Eye (tissue), 1 donor: ENCODE measurements around the gene NSD2.
"Not testable (repeated sequence)": the region's sequence is repeated elsewhere in the genome, so short reads cannot be mapped to it uniquely, and the experiment has no call there.

Experiments
- DNase-seq: peaks from one replicate; pipeline ENCODE4 v3.0.0-alpha.2; 2015

The NSD2 gene

GRCh38 chr4:1900624-1901023, 29.4 kb downstream of the NSD2 start:
- no peak for DNase-seq

DNA sequence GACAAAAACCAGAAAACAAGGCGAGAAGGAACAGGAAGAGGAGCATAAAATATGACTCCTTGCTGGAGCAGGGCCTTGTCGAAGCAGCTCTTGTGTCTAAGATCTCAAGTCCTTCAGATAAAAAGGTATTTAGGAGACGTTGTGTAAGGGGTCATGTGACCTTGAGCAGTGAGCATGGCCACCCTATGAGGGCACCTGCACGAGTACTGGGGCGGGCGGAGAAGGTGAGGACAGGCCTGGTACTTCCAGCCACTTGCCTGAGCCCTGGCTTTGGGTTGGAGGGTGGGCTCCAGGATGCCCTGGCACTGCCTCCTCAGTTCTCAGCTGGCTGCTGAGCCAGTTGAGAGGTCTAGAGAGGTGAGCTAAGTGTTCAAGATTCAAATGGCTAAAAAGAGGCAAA, 29.9 kb downstream of the NSD2 start:
- no peak for DNase-seq

DNA sequence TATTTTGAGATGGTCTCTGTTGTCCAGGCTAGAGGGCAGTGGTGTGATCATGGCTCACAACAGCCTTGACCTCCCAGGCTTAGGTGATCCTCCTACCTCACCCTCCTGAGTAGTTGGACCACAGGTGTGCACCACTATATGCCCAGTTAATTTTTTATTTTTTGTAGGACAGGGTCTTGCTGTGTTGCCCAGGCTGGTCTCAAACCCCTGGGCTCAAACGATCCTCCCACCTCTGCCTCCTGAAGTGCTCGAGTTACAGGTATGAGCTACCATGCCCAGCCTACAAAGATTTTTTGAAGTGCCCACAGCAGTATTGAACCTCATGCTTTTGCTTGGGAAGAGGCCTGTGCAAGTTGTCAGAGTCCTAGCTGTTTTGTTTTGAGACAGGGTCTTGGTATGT, 31.1 kb downstream of the NSD2 start:
- DNase-seq = no peak

- DNase-seq = no peak
Measured at GRCh38 chr4:1903035-1903434, 31.8 kb downstream of the NSD2 start.

DNA sequence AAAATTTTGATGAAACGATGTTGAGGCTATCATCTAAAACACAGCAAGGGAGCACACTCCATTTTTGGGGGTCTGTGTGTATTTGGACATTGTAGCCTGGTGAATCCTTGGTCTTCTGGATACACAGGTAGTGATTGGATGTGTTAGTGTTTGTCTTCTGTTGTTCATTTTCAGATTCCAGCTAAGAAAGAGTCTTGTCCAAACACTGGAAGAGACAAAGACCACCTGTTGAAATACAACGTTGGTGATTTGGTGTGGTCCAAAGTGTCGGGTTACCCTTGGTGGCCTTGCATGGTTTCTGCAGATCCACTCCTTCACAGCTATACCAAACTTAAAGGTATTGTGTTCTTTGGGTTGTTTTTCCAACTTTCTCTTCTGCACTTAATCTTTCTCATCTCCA, 32.8 kb downstream of the NSD2 start:
- DNase-seq = no peak

DNA sequence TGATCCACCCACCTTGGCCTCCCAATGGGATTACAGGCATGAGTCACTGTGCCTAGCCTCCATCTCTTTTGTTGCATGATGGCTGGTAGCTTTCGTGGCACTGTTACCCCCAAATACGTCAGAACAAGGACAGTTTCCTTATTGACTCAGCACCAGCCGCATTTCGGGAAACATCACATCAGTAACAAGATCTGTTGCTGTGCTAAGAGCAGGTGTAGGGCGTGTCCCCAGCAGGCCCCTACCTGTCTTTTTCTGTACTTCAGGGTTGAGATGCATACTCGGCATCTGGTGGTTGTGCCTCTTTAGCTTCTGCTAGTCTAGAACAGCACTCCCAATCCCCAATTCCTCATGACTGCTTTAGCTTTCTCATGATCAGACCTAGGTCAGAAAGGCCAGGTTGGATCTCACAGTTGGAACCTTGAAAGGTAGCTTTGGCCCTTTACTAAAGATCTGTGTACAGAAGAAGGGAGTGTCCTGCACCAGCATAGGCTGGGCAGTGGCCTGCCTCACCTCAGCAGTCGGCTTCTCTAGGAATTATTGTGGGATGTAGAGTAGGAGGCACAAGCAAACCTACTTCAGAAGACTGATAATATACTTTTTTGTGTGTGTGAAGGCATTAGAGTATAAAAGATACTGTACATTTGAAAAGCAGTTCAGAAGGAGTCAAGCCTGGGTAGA, 36.8 kb downstream of the NSD2 start:
- no peak for DNase-seq

DNA sequence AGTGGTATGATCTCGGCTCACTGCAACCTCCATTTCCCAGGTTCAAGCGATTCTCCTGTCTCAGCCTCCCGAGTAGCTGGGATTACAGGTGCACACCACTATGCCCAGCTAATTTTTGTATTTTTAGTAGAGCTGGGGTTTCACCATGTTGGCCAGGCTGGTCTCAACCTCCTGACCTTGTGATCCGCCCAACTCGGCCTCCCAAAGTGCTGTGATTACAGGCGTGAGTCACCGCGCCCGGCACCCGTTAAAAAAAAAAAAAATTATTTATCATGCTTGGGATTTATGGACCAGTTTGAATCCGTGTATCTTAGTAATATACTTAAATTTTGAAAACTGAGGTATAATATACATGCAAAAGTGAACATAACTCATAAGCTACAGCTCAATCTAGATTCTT, 38.5 kb downstream of the NSD2 start:
- DNase-seq = not testable (repeated sequence)

DNA sequence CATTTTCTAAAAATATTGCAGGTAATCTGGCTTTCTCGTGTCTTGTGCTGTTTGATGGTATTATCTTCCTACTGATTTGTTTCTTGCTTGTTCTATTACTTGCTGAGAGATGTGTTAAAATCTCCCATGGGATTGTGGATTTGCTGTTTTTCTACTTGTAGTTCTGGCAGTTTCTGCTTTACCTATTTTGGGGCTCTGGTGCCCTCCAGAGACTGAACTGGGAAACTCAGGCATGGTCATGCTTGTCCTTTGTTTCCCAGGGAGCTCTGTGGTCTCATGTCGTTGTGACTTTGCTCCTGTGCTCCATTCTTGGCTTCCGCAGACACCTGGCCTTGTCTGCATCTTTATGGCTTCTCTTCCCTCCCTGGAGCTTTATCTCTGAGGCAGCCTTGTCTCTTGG, 39.5 kb downstream of the NSD2 start:
- peak; percentile 82 for DNase-seq

DNA sequence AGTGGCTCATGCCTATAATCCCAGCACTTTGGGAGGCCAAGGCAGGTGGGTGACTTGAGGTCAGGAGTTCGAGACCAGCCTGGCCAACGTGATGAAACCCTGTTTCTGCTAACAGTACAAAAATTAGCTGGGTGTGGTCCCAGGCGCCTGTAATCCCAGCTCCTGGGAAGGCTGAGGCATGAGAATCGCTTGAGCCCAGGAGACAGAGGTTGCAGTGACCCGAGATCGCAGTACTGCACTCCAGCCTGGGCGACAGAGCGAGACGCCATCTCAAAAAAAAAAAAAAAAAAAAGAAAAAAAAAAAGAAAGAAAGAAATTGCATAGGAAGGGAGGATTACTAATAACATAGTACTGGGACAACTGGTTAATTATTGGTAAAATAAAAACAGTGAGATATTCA, 40.1 kb downstream of the NSD2 start:
- DNase-seq = not testable (repeated sequence)

DNA sequence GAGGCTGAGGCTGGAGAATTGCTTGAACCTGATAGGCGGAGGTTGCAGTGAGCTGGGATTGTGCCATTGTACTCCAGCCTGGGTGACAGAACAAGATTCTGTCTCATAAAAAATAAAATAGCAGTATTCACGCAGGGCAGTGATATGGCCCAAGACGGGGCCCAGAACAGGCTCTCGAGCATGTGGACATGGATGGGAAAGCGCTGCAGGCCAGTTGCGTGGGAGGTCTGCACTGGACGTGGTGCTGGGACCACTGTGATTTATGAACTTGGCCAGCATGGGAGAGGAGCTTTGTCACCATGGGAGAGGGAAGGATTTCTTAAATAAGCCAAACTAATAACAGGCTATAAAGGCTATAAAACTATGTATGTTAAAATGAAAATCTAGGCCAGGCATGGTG, 51.6 kb downstream of the NSD2 start:
- no peak for DNase-seq

GRCh38 chr4:1927675-1928074, 56.5 kb downstream of the NSD2 start:
- DNase-seq = no peak

DNA sequence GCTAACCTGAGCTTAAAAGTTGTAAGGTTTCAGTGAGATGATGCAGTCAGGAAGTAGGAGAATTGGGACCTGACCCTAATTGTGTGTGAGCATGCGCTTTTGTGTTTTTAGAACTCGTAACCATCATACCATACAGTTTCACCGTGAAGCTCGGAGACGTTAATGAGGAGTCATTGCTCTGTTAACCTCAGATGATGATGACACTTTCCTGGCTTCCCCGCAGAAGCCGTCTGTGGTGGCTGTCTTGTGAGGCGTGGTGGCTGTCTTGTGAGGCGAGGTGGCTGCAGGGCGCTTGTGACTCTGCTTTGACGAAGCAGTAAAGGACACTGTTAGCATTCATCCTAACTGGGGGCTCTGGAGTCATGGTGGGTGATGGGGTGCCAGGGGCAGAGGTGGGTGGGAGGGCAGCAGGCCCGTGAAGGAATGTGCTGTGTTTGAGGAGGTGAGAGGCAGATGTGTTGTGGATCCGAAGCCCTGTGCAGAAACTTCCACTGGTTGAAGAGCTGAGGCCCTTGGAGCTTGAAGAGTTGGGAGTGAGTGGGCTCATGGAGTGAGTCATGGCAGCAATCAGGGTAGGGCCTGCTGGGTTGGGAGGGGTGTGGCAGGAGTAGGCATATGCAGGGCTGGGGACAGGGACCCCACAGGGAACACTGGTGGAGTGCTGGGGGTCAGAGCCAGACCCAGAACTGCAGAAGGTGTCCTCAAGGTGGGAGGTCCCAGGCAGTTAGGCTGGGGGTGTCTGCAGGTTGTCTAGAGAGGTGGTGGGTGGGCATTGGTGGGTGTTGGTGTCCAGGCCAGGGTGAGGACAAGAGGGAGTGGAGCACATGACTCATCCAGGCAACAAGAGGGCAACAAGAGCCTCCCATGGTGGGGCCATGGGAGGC, 57.4 kb downstream of the NSD2 start:
- DNase-seq = no peak

- DNase-seq = no peak
Measured at GRCh38 chr4:1932736-1933135, 61.5 kb downstream of the NSD2 start.

DNA sequence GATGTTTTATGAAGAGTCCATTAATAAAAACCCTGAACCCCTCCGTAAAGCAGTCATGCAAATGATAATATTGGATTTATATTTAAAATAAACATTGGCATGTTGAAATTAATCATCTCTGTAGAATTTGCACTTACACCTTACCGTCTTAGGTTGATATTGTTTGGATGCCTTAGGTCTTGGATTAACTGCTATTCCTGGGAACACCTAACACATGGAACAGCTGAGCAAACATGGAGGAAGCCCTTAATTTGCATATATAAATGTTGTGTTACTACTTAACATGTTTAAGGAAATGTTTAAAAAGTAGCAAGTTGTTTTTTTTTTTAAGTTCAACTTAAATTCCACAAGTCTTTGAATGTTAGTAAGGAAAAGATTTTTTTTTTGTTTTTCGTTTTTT, 62.5 kb downstream of the NSD2 start:
- no peak for DNase-seq

- peak; percentile 24 for DNase-seq
Measured at GRCh38 chr4:1937550-1937949, 66.4 kb downstream of the NSD2 start.

- no peak for DNase-seq
Measured at GRCh38 chr4:1938027-1938426, 66.8 kb downstream of the NSD2 start.

GRCh38 chr4:1939664-1940509, 68.7 kb downstream of the NSD2 start:
- no peak for DNase-seq

GRCh38 chr4:1940566-1940965, 69.4 kb downstream of the NSD2 start:
- DNase-seq = no peak

- no peak for DNase-seq
Measured at GRCh38 chr4:1943928-1944327, 72.7 kb downstream of the NSD2 start.

DNA sequence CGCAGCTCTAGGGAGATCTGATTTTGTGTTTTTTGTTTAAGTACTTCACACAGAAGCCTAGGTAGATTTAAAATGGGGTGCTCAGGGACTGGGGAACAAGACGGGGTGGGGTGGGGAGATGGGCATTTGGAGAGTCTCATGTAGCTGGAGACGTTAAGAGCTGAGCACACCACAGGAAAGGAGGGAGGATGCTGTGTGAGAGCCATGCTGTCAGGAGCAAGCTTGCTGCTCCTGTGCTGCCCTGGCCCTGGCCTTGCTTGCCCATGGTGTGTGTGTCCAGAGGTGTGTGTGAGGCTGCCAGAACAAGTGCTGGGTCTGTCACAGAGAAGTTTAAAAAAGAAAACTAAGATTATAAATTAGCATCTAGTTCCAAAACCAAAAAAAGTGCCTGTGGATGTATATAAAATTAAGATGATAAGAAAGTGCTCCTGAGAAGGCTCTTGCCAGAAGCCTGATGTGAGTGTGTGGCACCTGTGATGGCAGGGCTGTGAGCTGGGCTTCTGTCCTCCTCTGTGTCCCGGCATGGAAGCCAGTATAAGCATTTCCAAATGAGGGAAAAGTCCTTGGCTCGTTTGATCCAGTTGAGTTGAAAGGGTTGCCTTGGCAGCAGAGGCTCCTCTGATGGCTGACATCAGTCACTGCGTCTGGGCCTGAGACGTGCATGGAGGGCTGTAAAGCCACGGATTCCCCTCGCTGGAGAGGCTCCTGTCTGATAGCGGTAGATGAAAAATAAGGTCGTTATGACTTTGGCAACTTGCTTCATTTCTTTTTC, 74.1 kb downstream of the NSD2 start:
- peak; percentile 35 for DNase-seq

GRCh38 chr4:1945912-1946311, 74.7 kb downstream of the NSD2 start:
- no peak for DNase-seq

DNA sequence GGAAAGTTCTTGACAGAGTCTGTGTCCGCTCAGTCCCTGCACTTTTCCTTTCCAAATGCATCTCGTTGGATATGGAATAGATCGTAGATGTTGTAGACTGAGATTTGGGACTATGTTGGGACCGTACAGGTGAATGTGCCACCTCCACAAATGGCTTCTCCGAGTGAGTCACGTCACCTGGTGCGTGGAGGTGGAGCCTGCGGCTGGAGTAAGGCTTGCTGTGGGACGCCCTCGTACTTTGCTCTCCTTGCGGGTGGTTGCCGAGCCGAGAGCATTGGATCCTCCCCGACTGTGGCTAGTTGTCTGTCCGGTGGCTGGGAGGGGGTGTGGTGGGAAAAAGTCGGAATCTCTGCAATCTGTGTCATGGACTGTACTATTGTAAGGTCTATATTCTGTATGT, 77.0 kb downstream of the NSD2 start:
- no peak for DNase-seq
